ENCODE data around the gene SYT2.
"Not testable (repeated sequence)": the region's sequence is repeated elsewhere in the genome, so short reads cannot be mapped to it uniquely, and the experiment has no call there.

Gene SYT2

DNA sequence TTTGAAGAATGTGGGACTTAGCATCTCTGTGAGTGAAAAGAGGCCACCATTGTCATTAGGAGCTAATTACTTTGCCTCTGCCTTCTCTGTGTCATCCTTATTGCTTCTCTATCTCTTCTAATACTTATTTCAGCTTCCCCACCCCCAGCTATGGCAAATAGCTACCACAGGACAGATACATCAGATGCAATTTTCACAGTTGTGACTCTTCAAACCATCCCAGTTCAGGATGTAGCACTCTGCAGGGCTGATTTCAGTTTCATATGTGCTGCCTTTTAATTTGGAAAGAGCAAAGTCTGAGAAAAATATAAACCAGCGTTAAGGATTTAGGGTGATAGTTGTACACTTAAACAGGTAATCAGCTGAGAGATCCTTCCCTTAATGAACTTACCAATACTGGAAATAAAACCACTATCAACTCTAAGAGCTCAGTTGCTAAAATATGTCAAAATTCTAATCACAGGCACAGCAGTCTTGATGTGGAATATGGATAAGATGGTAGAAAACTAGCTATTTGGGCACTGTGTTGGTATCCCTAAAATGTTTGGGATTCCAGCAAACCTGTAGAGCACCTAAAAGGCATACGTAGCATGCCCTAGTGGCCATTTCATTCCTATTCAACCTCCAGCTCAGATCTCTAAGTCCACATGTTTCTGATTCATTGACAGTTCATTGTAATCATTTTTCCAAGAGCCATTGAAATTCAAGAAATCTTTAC lies 148.4 kb downstream of the SYT2 start:
- Histone ChIP-seq H3K9me3 (ENCODE audit: low read length) (no peaks in the 10 kb centered on the region), H3K27me3 (ENCODE audit: control insufficient read depth in 1 of 2, insufficient read depth in 2 of 2, low read length in 2 of 2) (no peaks in the 10 kb centered on the region), H3K27ac (ENCODE audit: low read depth, low read length) (peak overlapping the region; percentile 31), H3K4me3 (ENCODE audit: low read depth in 1 of 2, low read length in 2 of 2) (peak overlapping the region in 1 of 2 donors; percentile 16), H3K9ac (ENCODE audit: low read length) (peak overlapping the region; percentile 37), H3K4me1 (ENCODE audit: insufficient read depth, low read length) (peaks cover 73% of the 10 kb centered on the region), H3K36me3 (ENCODE audit: insufficient read depth, low read length) (peaks cover 51% of the 10 kb centered on the region)

GRCh38 chr1:202561240-202561639 lies 149.0 kb downstream of the SYT2 start:
- Histone ChIP-seq H3K4me3 (ENCODE audit: low read depth in 1 of 2, low read length in 2 of 2) (peak overlapping the region in 1 of 2 donors; percentile 16), H3K27ac (ENCODE audit: low read depth, low read length) (no peak overlapping the region), H3K9me3 (ENCODE audit: low read length) (no peaks in the 10 kb centered on the region), H3K4me1 (ENCODE audit: insufficient read depth, low read length) (peaks cover 71% of the 10 kb centered on the region), H3K27me3 (ENCODE audit: control insufficient read depth in 1 of 2, insufficient read depth in 2 of 2, low read length in 2 of 2) (no peaks in the 10 kb centered on the region), H3K9ac (ENCODE audit: low read length) (no peak overlapping the region), H3K36me3 (ENCODE audit: insufficient read depth, low read length) (peaks cover 49% of the 10 kb centered on the region)

DNA sequence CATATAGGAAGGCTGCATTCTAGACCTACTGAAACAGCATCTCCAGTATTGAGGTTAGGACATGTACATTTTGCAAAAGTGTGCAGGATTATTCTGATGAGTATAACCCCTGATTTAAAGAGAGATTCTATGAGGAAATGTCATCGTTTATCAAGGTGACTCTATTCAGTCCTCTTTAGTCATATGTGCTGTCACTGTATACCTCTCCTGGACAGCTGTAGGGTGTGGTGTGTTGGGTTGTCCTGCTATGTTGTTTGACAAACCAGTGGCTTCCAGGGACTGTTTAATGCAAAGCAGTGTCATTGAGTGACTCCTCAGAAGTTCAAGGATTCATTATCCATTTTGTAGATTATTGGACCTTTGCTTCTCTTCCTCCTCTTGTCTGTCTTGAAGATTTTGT lies 152.6 kb downstream of the SYT2 start:
- Histone ChIP-seq H3K4me1 (ENCODE audit: insufficient read depth, low read length) (peaks cover 64% of the 10 kb centered on the region), H3K36me3 (ENCODE audit: insufficient read depth, low read length) (peaks cover 14% of the 10 kb centered on the region), H3K27ac (ENCODE audit: low read depth, low read length) (peak overlapping the region; percentile 0)
- not testable (repeated sequence) for H3K4me3 ChIP-seq (ENCODE audit: low read depth in 1 of 2, low read length in 2 of 2); H3K27me3 ChIP-seq (ENCODE audit: control insufficient read depth in 1 of 2, insufficient read depth in 2 of 2, low read length in 2 of 2); H3K9me3 ChIP-seq (ENCODE audit: low read length); H3K9ac ChIP-seq (ENCODE audit: low read length)

DNA sequence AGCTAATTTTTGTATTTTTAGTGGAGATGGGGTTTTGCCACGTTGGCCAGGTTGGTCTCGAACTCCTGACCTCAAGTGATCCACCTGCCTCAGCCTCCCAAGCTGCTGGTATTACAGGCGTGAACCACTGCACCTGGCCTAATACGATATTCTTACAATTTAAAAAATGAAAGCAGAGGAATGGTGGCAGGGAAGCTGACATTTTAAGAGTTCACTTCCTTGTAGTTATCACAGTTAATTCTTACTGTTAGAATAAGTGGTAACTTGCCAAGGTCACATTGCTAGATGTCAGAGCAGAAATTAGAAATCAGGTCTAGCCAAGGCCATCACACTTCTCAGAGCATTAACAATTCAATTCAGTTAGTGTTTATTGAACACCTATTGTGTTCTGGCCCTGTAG lies 154.2 kb downstream of the SYT2 start:
- not testable (repeated sequence) for H3K9me3 ChIP-seq (ENCODE audit: low read length); H3K4me3 ChIP-seq (ENCODE audit: low read depth in 1 of 2, low read length in 2 of 2); H3K36me3 ChIP-seq (ENCODE audit: insufficient read depth, low read length); H3K9ac ChIP-seq (ENCODE audit: low read length); H3K27ac ChIP-seq (ENCODE audit: low read depth, low read length); H3K27me3 ChIP-seq (ENCODE audit: control insufficient read depth in 1 of 2, insufficient read depth in 2 of 2, low read length in 2 of 2)
- H3K4me1 ChIP-seq (ENCODE audit: insufficient read depth, low read length): peaks cover 59% of the 10 kb centered on the region

DNA sequence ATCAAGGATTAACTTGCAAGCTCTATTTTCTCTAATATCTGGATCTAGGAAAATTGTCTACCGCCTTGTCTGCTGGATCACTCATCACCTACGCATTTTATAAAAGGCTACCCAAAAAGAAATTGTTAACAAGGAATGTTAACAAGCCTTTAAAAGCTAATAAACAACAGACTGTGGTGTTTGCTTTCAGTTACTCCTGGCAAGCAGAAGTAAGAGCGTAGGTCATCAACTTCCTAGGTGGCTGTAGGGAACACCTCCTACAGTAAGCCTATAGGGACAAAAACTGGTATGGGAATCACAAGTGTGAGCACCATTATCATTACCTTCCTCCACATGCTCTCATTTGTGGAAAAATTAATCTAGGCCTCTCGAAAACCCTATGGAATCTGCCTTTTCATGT lies 155.6 kb downstream of the SYT2 start:
- Histone ChIP-seq H3K4me1 (ENCODE audit: insufficient read depth, low read length) (peaks cover 72% of the 10 kb centered on the region), H3K27ac (ENCODE audit: low read depth, low read length) (peak overlapping the region; percentile 70)
- H3K36me3 ChIP-seq (ENCODE audit: insufficient read depth, low read length): not testable (repeated sequence)

DNA sequence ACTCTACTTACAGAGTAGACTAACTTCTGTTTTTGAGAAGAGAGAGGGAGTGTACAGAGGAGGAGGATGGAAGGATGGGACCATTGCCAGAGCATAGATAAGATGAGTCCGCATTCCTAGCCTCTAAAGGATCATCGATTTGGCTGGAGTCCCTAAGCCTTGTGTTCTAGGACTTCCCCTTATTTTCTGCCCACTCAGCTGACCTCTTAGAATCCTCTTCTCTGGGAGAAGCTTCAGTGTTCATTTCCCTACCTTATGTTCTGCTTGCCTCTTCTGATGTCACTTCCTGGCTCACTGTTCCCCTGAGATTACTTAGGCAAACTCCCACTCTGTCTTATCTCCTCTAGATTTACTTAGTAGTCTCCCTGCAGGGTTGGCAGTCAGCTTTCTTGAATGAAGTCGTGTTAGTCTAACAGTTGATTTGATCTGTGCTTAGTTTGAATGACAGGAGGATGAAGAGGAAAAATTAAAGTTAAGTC lies 156.7 kb downstream of the SYT2 start:
- no peaks in the 10 kb centered on the region for H3K27me3 ChIP-seq (ENCODE audit: control insufficient read depth in 1 of 2, insufficient read depth in 2 of 2, low read length in 2 of 2)
- H3K36me3 ChIP-seq (ENCODE audit: insufficient read depth, low read length): no peaks in the 10 kb centered on the region
- peak overlapping the region; percentile 70 for H3K27ac ChIP-seq (ENCODE audit: low read depth, low read length)
- H3K4me3 ChIP-seq (ENCODE audit: low read depth in 1 of 2, low read length in 2 of 2): no peak overlapping the region
- H3K9me3 ChIP-seq (ENCODE audit: low read length): no peaks in the 10 kb centered on the region
- peaks cover 74% of the 10 kb centered on the region for H3K4me1 ChIP-seq (ENCODE audit: insufficient read depth, low read length)
- no peak overlapping the region for H3K9ac ChIP-seq (ENCODE audit: low read length)

More for the DNA sequence above, 155.6 kb downstream of the SYT2 start:
- not testable (repeated sequence) for H3K9me3 ChIP-seq (ENCODE audit: low read length); H3K4me3 ChIP-seq (ENCODE audit: low read depth in 1 of 2, low read length in 2 of 2); H3K9ac ChIP-seq (ENCODE audit: low read length); H3K27me3 ChIP-seq (ENCODE audit: control insufficient read depth in 1 of 2, insufficient read depth in 2 of 2, low read length in 2 of 2)

DNA sequence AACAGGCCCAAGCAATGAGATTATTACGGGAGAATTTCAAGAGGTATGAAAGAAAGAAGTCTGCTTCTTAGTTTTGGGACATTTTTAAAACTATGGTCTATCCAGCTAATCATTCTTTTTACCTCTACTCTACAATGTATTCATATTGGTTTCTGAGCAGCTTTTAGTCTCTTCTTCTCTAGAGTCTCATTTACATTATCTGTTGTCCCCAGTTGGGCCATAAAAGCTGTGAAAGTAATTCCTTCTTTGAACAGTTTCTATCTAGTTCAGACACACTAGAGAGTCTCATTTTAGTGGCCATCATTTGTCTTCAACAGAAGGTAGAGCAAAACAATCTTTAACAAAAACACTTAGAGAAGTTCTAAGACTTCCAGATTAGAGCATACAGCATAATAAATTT lies 157.2 kb downstream of the SYT2 start:
- Histone ChIP-seq H3K4me1 (ENCODE audit: insufficient read depth, low read length) (peaks cover 72% of the 10 kb centered on the region), H3K27ac (ENCODE audit: low read depth, low read length) (peak overlapping the region; percentile 70)
- not testable (repeated sequence) for H3K9me3 ChIP-seq (ENCODE audit: low read length); H3K4me3 ChIP-seq (ENCODE audit: low read depth in 1 of 2, low read length in 2 of 2); H3K36me3 ChIP-seq (ENCODE audit: insufficient read depth, low read length); H3K9ac ChIP-seq (ENCODE audit: low read length); H3K27me3 ChIP-seq (ENCODE audit: control insufficient read depth in 1 of 2, insufficient read depth in 2 of 2, low read length in 2 of 2)

DNA sequence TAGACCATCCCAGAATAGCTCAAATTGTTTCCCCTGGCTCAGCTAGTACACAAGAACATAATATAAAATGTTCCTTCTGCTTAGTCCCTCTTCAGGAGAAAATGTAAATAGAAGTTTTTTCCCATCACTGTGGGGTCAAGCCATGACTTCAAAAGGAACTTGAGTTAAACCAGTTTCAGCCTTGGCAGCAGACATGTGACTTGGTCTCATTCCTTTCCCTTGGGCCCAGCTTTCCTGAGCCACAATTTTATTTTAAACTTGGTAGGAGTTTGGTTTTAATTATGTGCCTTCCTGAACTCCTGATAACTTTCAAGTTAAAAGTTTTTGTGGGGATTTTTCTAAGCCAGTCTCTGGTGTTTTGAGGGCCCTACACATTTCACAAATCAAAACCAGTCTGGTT lies 157.6 kb downstream of the SYT2 start:
- not testable (repeated sequence) for H3K9ac ChIP-seq (ENCODE audit: low read length); H3K36me3 ChIP-seq (ENCODE audit: insufficient read depth, low read length); H3K27me3 ChIP-seq (ENCODE audit: control insufficient read depth in 1 of 2, insufficient read depth in 2 of 2, low read length in 2 of 2); H3K9me3 ChIP-seq (ENCODE audit: low read length)
- H3K27ac ChIP-seq (ENCODE audit: low read depth, low read length): peak overlapping the region; percentile 57
- peak overlapping the region in 1 of 2 donors; percentile 21 for H3K4me3 ChIP-seq (ENCODE audit: low read depth in 1 of 2, low read length in 2 of 2)
- peaks cover 68% of the 10 kb centered on the region for H3K4me1 ChIP-seq (ENCODE audit: insufficient read depth, low read length)

GRCh38 chr1:202551683-202552082 lies 158.6 kb downstream of the SYT2 start:
- H3K27ac ChIP-seq (ENCODE audit: low read depth, low read length): peak overlapping the region; percentile 82
- H3K4me1 ChIP-seq (ENCODE audit: insufficient read depth, low read length): peaks cover 59% of the 10 kb centered on the region
- H3K27me3 ChIP-seq (ENCODE audit: control insufficient read depth in 1 of 2, insufficient read depth in 2 of 2, low read length in 2 of 2): no peaks in the 10 kb centered on the region
- no peak overlapping the region for H3K9ac ChIP-seq (ENCODE audit: low read length)
- H3K9me3 ChIP-seq (ENCODE audit: low read length): no peaks in the 10 kb centered on the region
- no peaks in the 10 kb centered on the region for H3K36me3 ChIP-seq (ENCODE audit: insufficient read depth, low read length)
- no peak overlapping the region for H3K4me3 ChIP-seq (ENCODE audit: low read depth in 1 of 2, low read length in 2 of 2)

GRCh38 chr1:202550088-202550487 lies 160.2 kb downstream of the SYT2 start:
- H3K36me3 ChIP-seq (ENCODE audit: insufficient read depth, low read length); H3K4me3 ChIP-seq (ENCODE audit: low read depth in 1 of 2, low read length in 2 of 2); H3K27me3 ChIP-seq (ENCODE audit: control insufficient read depth in 1 of 2, insufficient read depth in 2 of 2, low read length in 2 of 2); H3K9me3 ChIP-seq (ENCODE audit: low read length): not testable (repeated sequence)
- H3K4me1 ChIP-seq (ENCODE audit: insufficient read depth, low read length): peaks cover 59% of the 10 kb centered on the region
- peak overlapping the region; percentile 21 for H3K9ac ChIP-seq (ENCODE audit: low read length)
- peak overlapping the region; percentile 47 for H3K27ac ChIP-seq (ENCODE audit: low read depth, low read length)

GRCh38 chr1:202547215-202547614 lies 163.0 kb downstream of the SYT2 start:
- Histone ChIP-seq H3K27ac (ENCODE audit: low read depth, low read length) (peak overlapping the region; percentile 86), H3K27me3 (ENCODE audit: control insufficient read depth in 1 of 2, insufficient read depth in 2 of 2, low read length in 2 of 2) (no peaks in the 10 kb centered on the region), H3K9me3 (ENCODE audit: low read length) (no peaks in the 10 kb centered on the region), H3K4me3 (ENCODE audit: low read depth in 1 of 2, low read length in 2 of 2) (peak overlapping the region in 1 of 2 donors; percentile 50), H3K36me3 (ENCODE audit: insufficient read depth, low read length) (no peaks in the 10 kb centered on the region), H3K4me1 (ENCODE audit: insufficient read depth, low read length) (peaks cover 34% of the 10 kb centered on the region), H3K9ac (ENCODE audit: low read length) (no peak overlapping the region)

DNA sequence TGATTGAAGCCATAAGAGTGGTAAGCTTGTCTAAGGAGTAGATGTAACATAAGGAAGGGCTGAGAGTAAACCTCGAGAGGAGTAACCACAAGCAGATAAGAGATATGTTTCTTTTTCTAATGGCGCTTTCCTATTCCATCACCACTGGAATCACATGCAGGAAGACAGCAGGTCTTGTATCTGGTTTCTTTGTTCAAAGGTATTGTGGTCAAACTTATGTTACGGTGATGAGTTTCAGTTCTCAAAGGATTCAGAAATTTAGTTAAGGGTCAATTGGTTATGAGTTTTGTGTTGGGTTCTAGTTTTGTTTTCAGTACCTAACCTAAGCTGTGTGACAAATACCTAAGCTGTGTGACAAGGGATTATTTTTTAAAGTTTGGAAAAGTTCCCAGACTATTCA lies 163.5 kb downstream of the SYT2 start:
- peak overlapping the region; percentile 86 for H3K27ac ChIP-seq (ENCODE audit: low read depth, low read length)

More for the DNA sequence above, 163.5 kb downstream of the SYT2 start:
- Histone ChIP-seq H3K4me3 (ENCODE audit: low read depth in 1 of 2, low read length in 2 of 2) (peak overlapping the region in 1 of 2 donors; percentile 50), H3K4me1 (ENCODE audit: insufficient read depth, low read length) (peaks cover 31% of the 10 kb centered on the region)
- not testable (repeated sequence) for H3K36me3 ChIP-seq (ENCODE audit: insufficient read depth, low read length); H3K27me3 ChIP-seq (ENCODE audit: control insufficient read depth in 1 of 2, insufficient read depth in 2 of 2, low read length in 2 of 2); H3K9ac ChIP-seq (ENCODE audit: low read length); H3K9me3 ChIP-seq (ENCODE audit: low read length)

Data from muscle layer of colon (tissue), 2 donors.